Neural crest cell (in vitro differentiated cells): ENCODE data around the gene PSPC1. TPM values are rescaled to one million over a fixed set of nuclear protein-coding genes. Genes with fewer than 3 reads are reported as not detected.

Experiments used
- DNase-seq: peaks from one replicate; pipeline ENCODE4 v3.0.0; 2021; ENCODE audit warnings: low read depth, mixed read lengths, low spot score
- H3K27ac Mint-ChIP-seq: one replicate; pipeline ENCODE4 v1.8.0; 2021; ENCODE audit warnings: mild to moderate bottlenecking, mixed read lengths; ENCODE audit not compliant: unreplicated experiment
- H3K27me3 Mint-ChIP-seq: 2 replicates; pipeline ENCODE4 v1.8.0; 2021; ENCODE audit warnings: low read depth, mild to moderate bottlenecking, mixed read lengths
- H3K36me3 Mint-ChIP-seq: 2 replicates; pipeline ENCODE4 v1.8.0; 2021; ENCODE audit warnings: low read depth, mild to moderate bottlenecking, mixed read lengths
- H3K4me1 Mint-ChIP-seq: 2 replicates; pipeline ENCODE4 v1.8.0; 2021; ENCODE audit warnings: mixed read lengths
- H3K4me3 Mint-ChIP-seq: one replicate; pipeline ENCODE4 v1.8.0; 2021; ENCODE audit warnings: mild to moderate bottlenecking, mixed read lengths
- H3K9me3 Mint-ChIP-seq: 2 replicates; pipeline ENCODE4 v1.8.0; 2021; ENCODE audit warnings: mixed read lengths
- CTCF ChIP-seq: fragments of 200-600 bp; sonication (generic); conservative IDR thresholded peaks from 2 replicates; pipeline ENCODE4 v1.5.0; 2021; ENCODE audit warnings: antibody characterized with exemption, mild to moderate bottlenecking
- total RNA-seq: library from RNA; stranded (reverse); gene quantifications from 2 replicates; pipeline ENCODE4 v1.2.1, GENCODE V29; 2021

PSPC1 gene
- total RNA-seq, 1 donor from 2014 or later, result 85.3 TPM

- no peaks in the 10 kb centered on the region for H3K27me3 Mint-ChIP-seq
- TF ChIP-seq CTCF, result no peak
- H3K27ac Mint-ChIP-seq, result no peak overlapping the region
These were observed 28.5 kb upstream of the PSPC1 start for GRCh38 chr13:19810996-19811881.

GRCh38 chr13:19810151-19810550 is 27.4 kb upstream of the PSPC1 start:
- peaks cover 7% of the 10 kb centered on the region for H3K36me3 Mint-ChIP-seq
- H3K27me3 Mint-ChIP-seq, result no peaks in the 10 kb centered on the region
- DNase-seq, result no peak
- TF ChIP-seq CTCF, result no peak
- H3K27ac Mint-ChIP-seq, result no peak overlapping the region
- H3K4me3 Mint-ChIP-seq, result no peak overlapping the region
- H3K9me3 Mint-ChIP-seq, result no peaks in the 10 kb centered on the region
- no peaks in the 10 kb centered on the region for H3K4me1 Mint-ChIP-seq

More at GRCh38 chr13:19810996-19811881, 28.5 kb upstream of the PSPC1 start:
- Mint-ChIP-seq H3K4me3 (no peak overlapping the region), H3K36me3 (peaks cover 7% of the 10 kb centered on the region), H3K4me1 (no peaks in the 10 kb centered on the region), H3K9me3 (no peaks in the 10 kb centered on the region)
- no peak for DNase-seq

GRCh38 chr13:19805765-19806164 is 23.0 kb upstream of the PSPC1 start:
- Mint-ChIP-seq H3K36me3 (peaks cover 4% of the 10 kb centered on the region), H3K4me1 (no peaks in the 10 kb centered on the region), H3K9me3 (no peaks in the 10 kb centered on the region), H3K27me3 (no peaks in the 10 kb centered on the region), H3K27ac (peak overlapping the region; percentile 78), H3K4me3 (no peak overlapping the region)
- TF ChIP-seq CTCF, result no peak
- no peak for DNase-seq

- no peak for DNase-seq
- H3K27me3 Mint-ChIP-seq, result no peaks in the 10 kb centered on the region
- no peak overlapping the region for H3K4me3 Mint-ChIP-seq
- H3K9me3 Mint-ChIP-seq, result no peaks in the 10 kb centered on the region
- peaks cover 5% of the 10 kb centered on the region for H3K4me1 Mint-ChIP-seq
- H3K27ac Mint-ChIP-seq, result peak overlapping the region; percentile 57
- peaks cover 4% of the 10 kb centered on the region for H3K36me3 Mint-ChIP-seq
- no peak for TF ChIP-seq CTCF
These were observed 13.2 kb upstream of the PSPC1 start for GRCh38 chr13:19795956-19796355.

- no peaks in the 10 kb centered on the region for H3K9me3 Mint-ChIP-seq
- peaks cover 5% of the 10 kb centered on the region for H3K4me1 Mint-ChIP-seq
- no peak overlapping the region for H3K4me3 Mint-ChIP-seq
- no peaks in the 10 kb centered on the region for H3K27me3 Mint-ChIP-seq
- no peak overlapping the region for H3K27ac Mint-ChIP-seq
- TF ChIP-seq CTCF, result no peak
- H3K36me3 Mint-ChIP-seq, result peaks cover 4% of the 10 kb centered on the region
- no peak for DNase-seq
These were observed 11.9 kb upstream of the PSPC1 start for GRCh38 chr13:19794631-19795030.
